SK-N-SH (cell line): Measurements from ENCODE around the gene DUXA. TPM values are rescaled to one million over a fixed set of nuclear protein-coding genes. Genes with fewer than 3 reads are reported as not detected.

Source experiments
- CTCF ChIA-PET: fragments of 300-600, 350-600 bp; formaldehyde crosslinking; extraction: SDS; loops from one replicate; lab custom pipeline; 2021; lab: Yijun Ruan, JAX
- POLR2A ChIA-PET: fragments of 350-600 bp; sonication (Branson Sonifier 250); formaldehyde crosslinking; extraction: SDS; loops from one replicate; lab custom pipeline; 2020; ENCODE audit warnings: antibody characterized with exemption, inconsistent platforms; lab: Yijun Ruan, JAX
- DNase-seq: peaks from one replicate; pipeline ENCODE4 v3.0.0; 2012
- H2AFZ ChIP-seq: fragments of 200-600 bp; sonication (generic); 2 replicates; pipeline ENCODE4 v1.8.1; 2016; ENCODE audit warnings: antibody characterized with exemption, mild to moderate bottlenecking, low read depth
- H3F3A ChIP-seq: fragments of 200-600 bp; sonication (generic); replicated peaks from 2 replicates; pipeline ENCODE3; 2016; ENCODE audit warnings: antibody characterized with exemption, mild to moderate bottlenecking; ENCODE audit not compliant: insufficient read depth
- H3K27ac ChIP-seq, 2 experiments: fragments of 200-500 bp in 1 of 2; fragments of 200-600 bp in 1 of 2; sonication (Bioruptor generic) in 1 of 2; sonication (generic), shearing (Covaris generic) in 1 of 2; 2 replicates each; pipeline versions ENCODE4 v1.5.1 to v1.6.1; 2014 to 2016; ENCODE audit warnings: low read depth in 2 of 2, inconsistent platforms in 1 of 2, low read length in 1 of 2, mild to moderate bottlenecking in 1 of 2, mixed read lengths in 1 of 2
- H3K27me3 ChIP-seq: fragments of 200-600 bp; sonication (generic), shearing (Covaris generic); 2 replicates; pipeline ENCODE4 v1.6.1; 2016; ENCODE audit warnings: mixed run types; ENCODE audit not compliant: insufficient read depth
- H3K36me3 ChIP-seq, 2 experiments: fragments of 200-500 bp in 1 of 2; fragments of 200-600 bp in 1 of 2; sonication (Bioruptor generic) in 1 of 2; sonication (generic) in 1 of 2; replicated peaks in 1 of 2; 2 replicates each; pipeline versions ENCODE3 to v1.5.1; 2014 to 2016; ENCODE audit warnings: low read length in 1 of 2, mild to moderate bottlenecking in 1 of 2; ENCODE audit not compliant: insufficient read depth in 2 of 2, control insufficient read depth in 1 of 2
- H3K4me1 ChIP-seq, 2 experiments: fragments of 200-500 bp in 1 of 2; fragments of 200-600 bp in 1 of 2; sonication (Bioruptor generic) in 1 of 2; sonication (generic), shearing (Covaris generic) in 1 of 2; 2 replicates each; pipeline versions ENCODE4 v1.5.1 to v1.6.1; 2014 to 2016; ENCODE audit warnings: low read depth in 1 of 2, low read length in 1 of 2, mixed run types in 1 of 2; ENCODE audit not compliant: insufficient read depth in 2 of 2, control insufficient read depth in 1 of 2
- H3K4me2 ChIP-seq: fragments of 200-600 bp; sonication (generic), shearing (Covaris generic); 2 replicates; pipeline ENCODE4 v1.6.1; 2017; ENCODE audit warnings: mixed run types
- H3K4me3 ChIP-seq, 2 experiments: fragments of 200-500 bp in 1 of 2; fragments of 200-600 bp in 1 of 2; sonication (Bioruptor generic) in 1 of 2; sonication (generic), shearing (Covaris generic) in 1 of 2; 2 replicates each; pipeline versions ENCODE4 v1.5.1 to v1.8.1; 2014 to 2016; ENCODE audit warnings: low read depth in 2 of 2, inconsistent platforms in 1 of 2, low read length in 1 of 2, mild to moderate bottlenecking in 1 of 2, mixed read lengths in 1 of 2, moderate library complexity in 1 of 2
- H3K79me2 ChIP-seq: fragments of 200-600 bp; sonication (generic); 2 replicates; pipeline ENCODE4 v1.8.1; 2017; ENCODE audit warnings: mild to moderate bottlenecking; ENCODE audit not compliant: insufficient read depth
- H3K9ac ChIP-seq: fragments of 200-600 bp; sonication (generic); 2 replicates; pipeline ENCODE4 v1.6.1; 2017; ENCODE audit warnings: mixed run types
- H3K9me2 ChIP-seq: fragments of 200-600 bp; sonication (generic); 2 replicates; pipeline ENCODE4 v1.6.1; 2017; ENCODE audit warnings: mixed run types
- H3K9me3 ChIP-seq: fragments of 200-600 bp; sonication (generic); 2 replicates; pipeline ENCODE4 v1.6.1; 2017; ENCODE audit warnings: mixed run types, mild to moderate bottlenecking, moderate library complexity
- H4K20me1 ChIP-seq: fragments of 200-600 bp; sonication (generic); 2 replicates; pipeline ENCODE4 v1.6.1; 2017; ENCODE audit warnings: mild to moderate bottlenecking, mixed run types; ENCODE audit not compliant: insufficient read depth
- CHD2 ChIP-seq: fragments of 150-350 bp; IDR thresholded peaks from 2 replicates; pipeline ENCODE4 v1.6.1; 2018; ENCODE audit warnings: low read length; ENCODE audit not compliant: partially characterized antibody
- ELF1 ChIP-seq: IDR thresholded peaks from 2 replicates; pipeline ENCODE4 v1.4.0; 2012
- FOSL2 ChIP-seq: IDR thresholded peaks from 2 replicates; pipeline ENCODE4 v1.4.0; 2012; ENCODE audit warnings: low read depth, mild to moderate bottlenecking, moderate library complexity, borderline replicate concordance
- FOXM1 ChIP-seq: IDR thresholded peaks from 2 replicates; pipeline ENCODE4 v1.4.0; 2012; ENCODE audit warnings: low read depth, mild to moderate bottlenecking
- GABPA ChIP-seq: IDR thresholded peaks from 2 replicates; pipeline ENCODE4 v1.4.0; 2012; ENCODE audit warnings: low read depth, mild to moderate bottlenecking
- GATA2 ChIP-seq: sonication (generic); formaldehyde crosslinking; IDR thresholded peaks from 2 replicates; pipeline ENCODE4 v1.5.0; 2020; ENCODE audit warnings: mild to moderate bottlenecking, missing genetic modification reagents
- MXI1 ChIP-seq: IDR thresholded peaks from 2 replicates; pipeline ENCODE4 v1.6.1; 2012; ENCODE audit warnings: mild to moderate bottlenecking, low read depth, low read length, improper control_type of control experiment
- NFIC ChIP-seq: IDR thresholded peaks from 2 replicates; pipeline ENCODE4 v1.4.0; 2012; ENCODE audit warnings: borderline replicate concordance
- POLR2AphosphoS5 ChIP-seq: IDR thresholded peaks from 2 replicates; pipeline ENCODE4 v1.6.1; 2012; ENCODE audit warnings: low read depth, low read length
- RAD21 ChIP-seq: IDR thresholded peaks from 2 replicates; pipeline ENCODE4 v1.6.1; 2012; ENCODE audit warnings: mild to moderate bottlenecking, low read length
- RCOR1 ChIP-seq: fragments of 150-350 bp; IDR thresholded peaks from 2 replicates; pipeline ENCODE4 v1.6.1; 2017; ENCODE audit warnings: antibody characterized with exemption, low read length
- RFX5 ChIP-seq: IDR thresholded peaks from 2 replicates; pipeline ENCODE4 v1.6.1; 2012; ENCODE audit warnings: mild to moderate bottlenecking, improper control_type of control experiment, low read length
- RXRA ChIP-seq: IDR thresholded peaks from 2 replicates; pipeline ENCODE4 v1.4.0; 2012; ENCODE audit warnings: low read depth, mild to moderate bottlenecking, borderline replicate concordance
- SMC3 ChIP-seq: IDR thresholded peaks from 2 replicates; pipeline ENCODE4 v1.6.1; 2012; ENCODE audit warnings: low read depth, low read length, improper control_type of control experiment
- TAF1 ChIP-seq: IDR thresholded peaks from 2 replicates; pipeline ENCODE4 v1.6.1; 2012; ENCODE audit warnings: low read depth, mild to moderate bottlenecking, low read length, moderate library complexity, borderline replicate concordance
- TCF12 ChIP-seq: IDR thresholded peaks from 2 replicates; pipeline ENCODE4 v1.4.0; 2012
- YY1 ChIP-seq: IDR thresholded peaks from 2 replicates; pipeline ENCODE4 v1.4.0; 2012; ENCODE audit warnings: low read depth, mild to moderate bottlenecking
- WGBS: methylation state at CpG from one replicate; pipeline ENCODE4 v1.1.6; 2017; ENCODE audit warnings: low lambda C conversion rate; 5-methylcytosine and 5-hydroxymethylcytosine counted together
- polyA plus RNA-seq, 3 experiments: library from polyadenylated mRNA; depleted of rRNA; stranded (reverse); fragments of >200 nt; gene quantifications; 2 replicates each; pipeline ENCODE4 v1.2.3, GENCODE V29; 2012
- TF ChIP-seq, protein P1 (sequence below): IDR thresholded peaks from 2 replicates; pipeline ENCODE4 v1.4.0; 2012; ENCODE audit warnings: low read depth
- TF ChIP-seq, protein P2 (sequence below): fragments of 150-350 bp; IDR thresholded peaks from 2 replicates; pipeline ENCODE4 v1.6.1; 2016; ENCODE audit warnings: mild to moderate bottlenecking, low read depth, low read length

The DUXA gene
- polyA plus RNA-seq, 1 of the 3 experiments (the other 2 are of a cell fraction), result not detected

DNA sequence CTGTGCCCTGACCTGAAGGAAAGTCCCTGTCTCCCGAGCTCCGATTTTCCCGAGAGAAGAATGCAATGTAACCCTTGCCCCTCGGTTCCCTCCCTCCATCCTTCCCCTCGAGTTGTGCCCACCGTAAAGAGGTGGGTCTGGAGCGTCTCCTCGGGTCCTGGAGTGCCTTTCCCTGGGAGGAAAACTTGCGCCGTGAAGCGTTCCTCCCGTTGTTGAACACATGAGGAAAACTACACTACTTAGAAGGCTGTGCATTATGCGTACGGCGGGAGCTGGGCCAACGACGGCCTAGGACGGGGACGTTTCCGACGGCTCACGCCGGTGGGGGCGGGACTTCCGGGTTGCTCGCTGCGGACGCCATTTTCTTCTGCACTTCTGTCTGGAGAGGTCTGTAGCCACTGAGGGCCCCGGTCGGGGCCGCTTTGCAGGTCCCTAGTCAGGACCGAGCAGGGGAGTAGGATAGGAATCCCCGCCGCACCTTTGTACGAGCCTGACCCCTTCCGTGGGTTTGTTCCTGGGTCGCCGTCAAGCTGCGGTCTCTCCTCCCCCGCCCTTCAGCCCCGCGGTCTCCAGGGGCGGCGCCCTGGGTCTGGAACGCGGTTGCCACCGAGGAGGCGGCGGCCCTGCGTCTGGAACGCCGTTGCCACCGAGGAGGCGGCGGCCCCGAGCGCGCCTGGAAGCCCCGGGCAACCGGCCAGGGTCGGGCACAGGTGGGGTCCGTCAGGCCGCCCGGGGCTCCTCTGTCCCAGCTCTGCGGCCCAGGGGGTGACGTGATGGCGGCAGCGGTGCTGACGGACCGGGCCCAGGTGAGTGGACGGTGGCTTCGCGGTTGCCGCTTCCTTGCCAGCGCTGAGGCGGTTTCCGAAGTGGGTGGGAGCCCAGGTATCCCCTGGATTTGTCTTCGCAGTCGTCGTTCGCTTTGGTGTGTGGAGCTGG is 24.1 kb upstream of the DUXA start, which contains the start of gene ZNF264:
Gene ZNF264, plus strand, starts transcription at position 360 of the 936 bp plus-strand sequence. Its CDS starts 414 bp downstream, at position 774.
- Histone ChIP-seq H3K27me3 (no peaks in the 10 kb centered on the region), H3K36me3 (peaks cover 32 to 33% of the 10 kb centered on the region in 2 experiments), H3K79me2 (peaks cover 48% of the 10 kb centered on the region), H3K27ac (peak within 1 kb of the TSS; percentile 79 to 91), H3K4me2 (peak within 1 kb of the TSS; percentile 87), H3K9ac (peak within 1 kb of the TSS; percentile 85), H3K4me3 (peak within 1 kb of the TSS; percentile 82 to 96), H2AFZ (peak within 1 kb of the TSS; percentile 100), H4K20me1 (peaks cover 19% of the 10 kb centered on the region), H3K9me3 (0 out of 2 replicates have a peak, but pooled peaks cover 4% of the 10 kb centered on the region), H3F3A (peaks cover 4% of the 10 kb centered on the region), H3K9me2 (no peaks in the 10 kb centered on the region), H3K4me1 (peaks cover 0 to 21% of the 10 kb centered on the region in 2 experiments; a peak in 1 of 4 replicates)
- CTCF ChIA-PET, result interaction anchor here (0.6 to 1.2 kb wide), 2 partner anchors 72 to 92 kb away, joined by 3 read pairs; no protein-coding TSS in a partner anchor
- peak; percentile 93 for DNase-seq
- WGBS, result 8% methylated on average over 32 of the region's 81 CpGs
- TF ChIP-seq POLR2AphosphoS5, result peak; percentile 93
- TF ChIP-seq ELF1, result peak; percentile 88
- TF ChIP-seq GABPA, result peak; percentile 88
- peak; percentile 72 for TF ChIP-seq CHD2
- TF ChIP-seq MXI1, result peak; percentile 39; the same call in 1 of the 2 replicates
- no peak for TF ChIP-seq RCOR1
- TF ChIP-seq RFX5, result no peak
- TF ChIP-seq TCF12, result no peak
- TF ChIP-seq RAD21, result no peak
- TF ChIP-seq FOSL2, result no peak
- peak; percentile 90 for TF ChIP-seq YY1
- TF ChIP-seq, protein P1, sequence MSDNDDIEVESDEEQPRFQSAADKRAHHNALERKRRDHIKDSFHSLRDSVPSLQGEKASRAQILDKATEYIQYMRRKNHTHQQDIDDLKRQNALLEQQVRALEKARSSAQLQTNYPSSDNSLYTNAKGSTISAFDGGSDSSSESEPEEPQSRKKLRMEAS, result peak; percentile 78
- TF ChIP-seq NFIC, result peak; percentile 43; the same call in 1 of the 2 replicates
- peak; percentile 69; the same call in 1 of the 2 replicates for TF ChIP-seq TAF1
- POLR2A ChIA-PET, result interaction anchor here (0.5 to 1.3 kb wide), 4 partner anchors 17 to 82 kb away, joined by 3 to 8 read pairs (median 5); no protein-coding TSS in a partner anchor

DNA sequence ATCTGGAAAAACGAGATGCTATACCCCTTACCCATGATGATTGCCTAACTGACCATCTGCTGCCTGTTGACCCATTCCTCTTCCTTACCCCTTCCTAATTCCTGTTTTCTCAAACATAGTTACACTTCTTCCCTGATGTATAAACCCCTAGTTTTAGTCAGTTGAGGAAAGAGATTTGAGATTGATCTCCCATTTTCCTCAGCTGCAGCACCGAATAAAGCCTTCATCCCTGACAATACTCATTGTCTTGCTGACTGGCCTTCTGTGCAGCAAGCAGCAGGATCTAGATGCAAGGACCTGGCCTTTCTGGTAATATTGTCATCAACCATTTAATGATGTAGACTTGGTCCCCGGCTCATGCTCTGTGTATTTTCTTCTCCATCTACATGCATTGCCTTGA is 23.0 kb upstream of the DUXA start:
- Histone ChIP-seq H3K36me3 (peaks cover 22% of the 10 kb centered on the region in 2 experiments), H4K20me1 (peaks cover 19% of the 10 kb centered on the region), H3K9ac (no peak overlapping the region), H3K27ac (no peak overlapping the region), H3K9me2 (no peaks in the 10 kb centered on the region), H3K9me3 (0 out of 2 replicates have a peak, but pooled peaks cover 4% of the 10 kb centered on the region), H3K79me2 (peaks cover 40% of the 10 kb centered on the region), H3K4me3 (no peak overlapping the region), H2AFZ (no peak overlapping the region), H3K4me2 (no peak overlapping the region), H3K27me3 (no peaks in the 10 kb centered on the region), H3F3A (peaks cover 4% of the 10 kb centered on the region), H3K4me1 (peaks cover 0 to 21% of the 10 kb centered on the region in 2 experiments; a peak in 1 of 4 replicates)
- CTCF ChIA-PET, result interaction anchor here (1.2 kb wide), 1 partner anchor 91 kb away, joined by 3 read pairs; no protein-coding TSS in a partner anchor
- POLR2A ChIA-PET, result no interaction called here
- no peak for TF ChIP-seq CHD2
- no peak for TF ChIP-seq RXRA
- no peak for TF ChIP-seq SMC3
- no peak for TF ChIP-seq FOXM1
- no peak for TF ChIP-seq ELF1
- TF ChIP-seq GATA2, result no peak
- TF ChIP-seq, protein P2, sequence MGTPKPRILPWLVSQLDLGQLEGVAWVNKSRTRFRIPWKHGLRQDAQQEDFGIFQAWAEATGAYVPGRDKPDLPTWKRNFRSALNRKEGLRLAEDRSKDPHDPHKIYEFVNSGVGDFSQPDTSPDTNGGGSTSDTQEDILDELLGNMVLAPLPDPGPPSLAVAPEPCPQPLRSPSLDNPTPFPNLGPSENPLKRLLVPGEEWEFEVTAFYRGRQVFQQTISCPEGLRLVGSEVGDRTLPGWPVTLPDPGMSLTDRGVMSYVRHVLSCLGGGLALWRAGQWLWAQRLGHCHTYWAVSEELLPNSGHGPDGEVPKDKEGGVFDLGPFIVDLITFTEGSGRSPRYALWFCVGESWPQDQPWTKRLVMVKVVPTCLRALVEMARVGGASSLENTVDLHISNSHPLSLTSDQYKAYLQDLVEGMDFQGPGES, result no peak
- DNase-seq, result no peak
- 53% methylated on average over 3 of the region's 3 CpGs for WGBS
